HCT116 (cell line): ENCODE measurements around the gene GPAM. TPM values are rescaled to one million over a fixed set of nuclear protein-coding genes. Genes with fewer than 3 reads are reported as not detected.

Experiments
- ATAC-seq: fragments of 200-7000 bp; cut with Tn5 transposase; 2 replicates; pipeline ENCODE4 v1.9.1; 2020; ENCODE audit warnings: mild to moderate bottlenecking, moderate library complexity
- BruUV-seq: library from RNA; stranded (reverse); fragments of 400-500 nt; replicated peaks from 2 replicates; lab custom pipeline; 2021; lab: Mats Ljungman, UMichigan
- CTCF ChIA-PET: fragments of 300-600 bp; sonication (Branson Sonifier 250); formaldehyde crosslinking; loops from one replicate; lab custom pipeline; 2021; ENCODE audit warnings: antibody characterized with exemption; lab: Charles Lee
- POLR2A ChIA-PET: fragments of 300-600, 350-600 bp; sonication (Branson Sonifier 250); formaldehyde crosslinking; loops from one replicate; lab custom pipeline; 2021; ENCODE audit warnings: antibody characterized with exemption; lab: Charles Lee
- RAD21 ChIA-PET, 2 experiments: fragments of 300-600 bp; sonication (Branson Sonifier 250); formaldehyde crosslinking; loops; one replicate each; lab custom pipeline; 2023; ENCODE audit warnings: low total read pairs in 2 of 2; ENCODE audit not compliant: uncharacterized antibody in 2 of 2, unreplicated experiment in 2 of 2, low non-redundant PET in 1 of 2; lab: Charles Lee
- DNase-seq: peaks from one replicate; pipeline ENCODE4 v3.0.0-alpha.2; 2010; ENCODE audit warnings: low read depth, low spot score
- H2AFZ ChIP-seq: fragments of 200-600 bp; shearing (Covaris generic), sonication (generic); 2 replicates; pipeline ENCODE4 v1.6.1; 2017; ENCODE audit warnings: low read depth, mixed run types, mixed read lengths, antibody characterized with exemption, low read length; ENCODE audit not compliant: poor library complexity, severe bottlenecking
- H3K27ac ChIP-seq: 2 replicates; pipeline ENCODE4 v1.5.1; 2012; ENCODE audit warnings: low read depth, low read length
- H3K27me3 ChIP-seq: fragments of 200-600 bp; sonication (generic); 2 replicates; pipeline ENCODE4 v1.6.1; 2016; ENCODE audit warnings: mixed run types, low read length, mixed read lengths; ENCODE audit not compliant: insufficient read depth
- H3K36me3 ChIP-seq, 2 experiments: fragments of 200-500 bp in 1 of 2; fragments of 200-600 bp in 1 of 2; sonication (Bioruptor generic) in 1 of 2; sonication (generic) in 1 of 2; 2 replicates each; pipeline versions ENCODE4 v1.5.1 to v1.6.1; 2014 to 2016; ENCODE audit warnings: low read length in 2 of 2, inconsistent platforms in 1 of 2, mixed read lengths in 1 of 2, mixed run types in 1 of 2; ENCODE audit not compliant: insufficient read depth in 2 of 2, control insufficient read depth in 1 of 2
- H3K4me1 ChIP-seq, 2 experiments: fragments of 200-600 bp in 1 of 2; sonication (generic) in 1 of 2; 2 replicates each; pipeline versions ENCODE4 v1.5.1 to v1.6.1; 2012 to 2017; ENCODE audit warnings: low read length in 2 of 2, inconsistent platforms in 1 of 2, mild to moderate bottlenecking in 1 of 2, mixed read lengths in 1 of 2, mixed run types in 1 of 2, moderate library complexity in 1 of 2; ENCODE audit not compliant: insufficient read depth in 2 of 2, control insufficient read depth in 1 of 2
- H3K4me2 ChIP-seq: fragments of 200-600 bp; sonication (generic); 2 replicates; pipeline ENCODE4 v1.6.1; 2017; ENCODE audit warnings: mixed run types, low read length, mixed read lengths
- H3K4me3 ChIP-seq, 2 experiments: fragments of 200-600 bp in 1 of 2; sonication (generic) in 1 of 2; replicated peaks in 1 of 2; 2 replicates each; pipeline ENCODE4 v1.5.1; 2011 to 2016; ENCODE audit warnings: low read length in 2 of 2, control low read depth in 1 of 2, low read depth in 1 of 2, mild to moderate bottlenecking in 1 of 2, mixed read lengths in 1 of 2, mixed run types in 1 of 2
- H3K79me2 ChIP-seq: fragments of 200-600 bp; sonication (generic); 2 replicates; pipeline ENCODE4 v1.6.1; 2017; ENCODE audit warnings: mild to moderate bottlenecking, mixed run types, low read length, moderate library complexity, mixed read lengths; ENCODE audit not compliant: insufficient read depth
- H3K9ac ChIP-seq: fragments of 200-600 bp; sonication (generic); 2 replicates; pipeline ENCODE4 v1.6.1; 2016; ENCODE audit warnings: low read length, mixed read lengths
- H3K9me2 ChIP-seq: fragments of 200-600 bp; sonication (generic), shearing (Covaris generic); 2 replicates; pipeline ENCODE4 v1.6.1; 2017; ENCODE audit warnings: mixed run types, mild to moderate bottlenecking, moderate library complexity; ENCODE audit not compliant: insufficient read depth
- H3K9me3 ChIP-seq, 2 experiments: fragments of 200-500 bp in 1 of 2; fragments of 200-600 bp in 1 of 2; sonication (Bioruptor generic) in 1 of 2; sonication (generic) in 1 of 2; 2 replicates each; pipeline ENCODE4 v1.6.1; 2014 to 2017; ENCODE audit warnings: low read length in 2 of 2, mixed read lengths in 2 of 2, inconsistent platforms in 1 of 2, low read depth in 1 of 2, mild to moderate bottlenecking in 1 of 2, mixed run types in 1 of 2, moderate library complexity in 1 of 2; ENCODE audit not compliant: control insufficient read depth in 1 of 2, insufficient read depth in 1 of 2
- H4K20me1 ChIP-seq: fragments of 200-600 bp; sonication (generic), shearing (Covaris generic); 2 replicates; pipeline ENCODE4 v1.6.1; 2017; ENCODE audit warnings: mixed run types, mild to moderate bottlenecking, moderate library complexity; ENCODE audit not compliant: insufficient read depth
- CEBPB ChIP-seq: IDR thresholded peaks from 2 replicates; pipeline ENCODE4 v1.6.1; 2012; ENCODE audit warnings: low read depth
- EGR1 ChIP-seq: IDR thresholded peaks from 2 replicates; pipeline ENCODE4 v1.6.1; 2012; ENCODE audit warnings: low read depth
- ELF1 ChIP-seq: IDR thresholded peaks from 2 replicates; pipeline ENCODE4 v1.6.1; 2012; ENCODE audit warnings: low read depth, borderline replicate concordance
- EZH2phosphoT487 ChIP-seq: fragments of 200-600 bp; IDR thresholded peaks from 2 replicates; pipeline ENCODE4 v1.6.1; 2018; ENCODE audit warnings: antibody characterized with exemption, borderline replicate concordance
- FOSL1 ChIP-seq: IDR thresholded peaks from 2 replicates; pipeline ENCODE4 v1.6.1; 2012; ENCODE audit warnings: low read depth
- JUND ChIP-seq: IDR thresholded peaks from 2 replicates; pipeline ENCODE4 v1.6.1; 2012
- MAX ChIP-seq: IDR thresholded peaks from 2 replicates; pipeline ENCODE4 v1.6.1; 2012
- POLR2A ChIP-seq: IDR thresholded peaks from 2 replicates; pipeline ENCODE4 v1.7.0; 2011; ENCODE audit warnings: borderline replicate concordance; ENCODE audit not compliant: insufficient read depth, insufficient read length; ENCODE audit errors: extremely low read depth
- POLR2AphosphoS5 ChIP-seq: IDR thresholded peaks from 2 replicates; pipeline ENCODE4 v1.6.1; 2011; ENCODE audit warnings: mild to moderate bottlenecking, low read depth, low read length, moderate library complexity
- REST ChIP-seq: IDR thresholded peaks from 2 replicates; pipeline ENCODE4 v1.6.1; 2012; ENCODE audit warnings: low read depth
- SIN3A ChIP-seq: IDR thresholded peaks from 2 replicates; pipeline ENCODE4 v1.6.1; 2012; ENCODE audit warnings: low read depth
- SP1 ChIP-seq: IDR thresholded peaks from 2 replicates; pipeline ENCODE4 v1.6.1; 2012; ENCODE audit warnings: low read depth
- SRF ChIP-seq: IDR thresholded peaks from 2 replicates; pipeline ENCODE4 v1.6.1; 2012; ENCODE audit warnings: low read depth
- TCF7L2 ChIP-seq: IDR thresholded peaks from 2 replicates; pipeline ENCODE4 v1.7.0; 2011; ENCODE audit warnings: borderline replicate concordance, inconsistent platforms; ENCODE audit not compliant: insufficient read depth, insufficient read length; ENCODE audit errors: extremely low read depth
- YY1 ChIP-seq: IDR thresholded peaks from 2 replicates; pipeline ENCODE4 v1.6.1; 2011; ENCODE audit warnings: low read length, low read depth, moderate library complexity, mild to moderate bottlenecking; ENCODE audit not compliant: insufficient replicate concordance; ENCODE audit errors: extremely low read depth
- ZFX ChIP-seq: fragments of 450-650 bp; IDR thresholded peaks from 2 replicates; pipeline ENCODE4 v1.6.1; 2017
- intact Hi-C: fragments of 100-400 bp; cut with micrococcal nuclease; formaldehyde crosslinking; loops from 2 replicates; pipeline ENCODE4 v1.10.0; 2022
- total RNA-seq: library from RNA; stranded (reverse); gene quantifications from one replicate; pipeline ENCODE4 v1.2.1, GENCODE V29; 2021; ENCODE audit not compliant: unreplicated experiment
- TF ChIP-seq, protein P1 (sequence below): IDR thresholded peaks from 2 replicates; pipeline ENCODE4 v1.6.1; 2011; ENCODE audit warnings: mild to moderate bottlenecking, low read length, moderate library complexity; ENCODE audit not compliant: insufficient replicate concordance; ENCODE audit errors: extremely low read depth
- TF ChIP-seq, protein P2 (sequence below): IDR thresholded peaks from 2 replicates; pipeline ENCODE4 v1.6.1; 2012

The GPAM gene
- total RNA-seq, 1 experiment from 2014 or later = 19.3 TPM

DNA sequence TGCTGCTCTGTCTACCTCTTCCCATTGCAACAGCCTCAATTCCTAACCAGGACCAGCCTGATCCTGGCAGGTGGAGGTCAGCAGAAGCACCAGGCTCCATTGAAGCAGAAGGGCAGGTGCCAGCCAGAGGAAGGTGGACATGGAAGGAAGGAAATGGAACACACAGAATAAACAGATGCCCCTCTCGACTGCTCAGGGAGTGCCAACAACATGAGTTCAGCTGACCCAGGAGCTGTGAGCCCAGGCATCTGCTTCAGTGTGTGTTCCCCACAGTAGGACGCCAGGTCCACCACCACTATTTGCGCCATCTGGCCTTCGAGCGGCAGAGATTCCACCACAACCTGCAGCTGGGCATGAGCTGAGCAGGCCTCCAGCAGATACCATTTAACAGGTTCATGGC, 56.7 kb downstream of the GPAM start (continued):
- TF ChIP-seq, protein P1, sequence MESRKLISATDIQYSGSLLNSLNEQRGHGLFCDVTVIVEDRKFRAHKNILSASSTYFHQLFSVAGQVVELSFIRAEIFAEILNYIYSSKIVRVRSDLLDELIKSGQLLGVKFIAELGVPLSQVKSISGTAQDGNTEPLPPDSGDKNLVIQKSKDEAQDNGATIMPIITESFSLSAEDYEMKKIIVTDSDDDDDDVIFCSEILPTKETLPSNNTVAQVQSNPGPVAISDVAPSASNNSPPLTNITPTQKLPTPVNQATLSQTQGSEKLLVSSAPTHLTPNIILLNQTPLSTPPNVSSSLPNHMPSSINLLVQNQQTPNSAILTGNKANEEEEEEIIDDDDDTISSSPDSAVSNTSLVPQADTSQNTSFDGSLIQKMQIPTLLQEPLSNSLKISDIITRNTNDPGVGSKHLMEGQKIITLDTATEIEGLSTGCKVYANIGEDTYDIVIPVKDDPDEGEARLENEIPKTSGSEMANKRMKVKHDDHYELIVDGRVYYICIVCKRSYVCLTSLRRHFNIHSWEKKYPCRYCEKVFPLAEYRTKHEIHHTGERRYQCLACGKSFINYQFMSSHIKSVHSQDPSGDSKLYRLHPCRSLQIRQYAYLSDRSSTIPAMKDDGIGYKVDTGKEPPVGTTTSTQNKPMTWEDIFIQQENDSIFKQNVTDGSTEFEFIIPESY = no peak
- TF ChIP-seq POLR2A (no peak), EZH2phosphoT487 (no peak), JUND (no peak), ZFX (no peak)

DNA sequence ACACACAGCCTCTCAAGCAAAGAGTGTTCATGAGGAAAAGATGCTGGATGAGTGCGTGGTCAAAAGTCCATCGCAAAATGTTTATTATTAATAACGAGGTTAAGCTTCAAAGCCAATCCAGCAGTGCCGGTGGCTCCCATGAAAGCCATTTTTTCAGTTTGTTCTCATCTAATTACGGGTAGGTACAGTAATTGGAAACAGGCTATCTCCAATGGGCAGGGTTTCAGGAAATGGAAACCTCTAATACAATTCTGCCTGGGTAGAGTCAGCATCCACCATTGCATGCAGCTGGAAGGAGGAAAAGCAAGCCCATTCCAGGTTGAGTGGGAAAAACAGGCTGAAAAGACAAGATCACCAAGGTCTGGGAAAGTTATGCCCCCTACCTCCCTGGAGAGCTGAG, 57.4 kb downstream of the GPAM start:
- Histone ChIP-seq H4K20me1 (no peaks in the 10 kb centered on the region), H3K36me3 (no peaks in the 10 kb centered on the region), H2AFZ (no peak overlapping the region), H3K9me2 (no peaks in the 10 kb centered on the region), H3K79me2 (no peaks in the 10 kb centered on the region), H3K9ac (no peak overlapping the region), H3K4me1 (peaks cover 4 to 5% of the 10 kb centered on the region in 2 experiments; a peak in 2 of 4 replicates), H3K9me3 (no peaks in the 10 kb centered on the region), H3K27me3 (peaks cover 29% of the 10 kb centered on the region; the same call in 1 of the 2 replicates), H3K4me2 (no peak overlapping the region), H3K27ac (no peak overlapping the region), H3K4me3 (no peak overlapping the region)
- ATAC-seq (no peak), DNase-seq (no peak)
- ChIA-PET CTCF (interaction anchor here (0.6 to 9.3 kb wide), 2 partner anchors 11 to 140 kb away, joined by 4 to 62 read pairs; no protein-coding TSS in a partner anchor), RAD21 (no interaction called here), POLR2A (no interaction called here)
- intact Hi-C loops = no loop called here
- no TSS peak for BruUV-seq
- TF ChIP-seq, protein P1 = no peak
- TF ChIP-seq JUND (no peak), ZFX (no peak), EGR1 (no peak), POLR2A (no peak), SIN3A (no peak), CEBPB (no peak), MAX (no peak), REST (no peak), EZH2phosphoT487 (no peak), FOSL1 (no peak), ELF1 (no peak), POLR2AphosphoS5 (no peak), YY1 (no peak), SRF (no peak), TCF7L2 (no peak), SP1 (no peak)
- TF ChIP-seq, protein P2, sequence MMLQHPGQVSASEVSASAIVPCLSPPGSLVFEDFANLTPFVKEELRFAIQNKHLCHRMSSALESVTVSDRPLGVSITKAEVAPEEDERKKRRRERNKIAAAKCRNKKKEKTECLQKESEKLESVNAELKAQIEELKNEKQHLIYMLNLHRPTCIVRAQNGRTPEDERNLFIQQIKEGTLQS = no peak
